OCI-LY3 (cell line): ENCODE data around the gene DDX25.
A peak's percentile ranks its signal among the peaks of the same experiment; 100 is the strongest.

Experiments used
- H2AFZ ChIP-seq: fragments of 200-600, 300-600 bp; shearing (Covaris generic); 2 replicates; pipeline ENCODE4 v1.6.0; 2014; ENCODE audit warnings: antibody characterized with exemption, low read depth, low read length
- H3K27ac ChIP-seq: fragments of 200-600, 300-600 bp; sonication (generic); 2 replicates; pipeline ENCODE4 v1.5.1; 2014; ENCODE audit warnings: mild to moderate bottlenecking, low read length, moderate library complexity, mixed read lengths
- H3K27me3 ChIP-seq: fragments of 200-600, 300-600 bp; sonication (generic); 2 replicates; pipeline ENCODE4 v1.6.1; 2014; ENCODE audit warnings: low read depth, low read length, mixed read lengths
- H3K36me3 ChIP-seq: fragments of 200-600, 300-600 bp; sonication (generic); replicated peaks from 2 replicates; pipeline ENCODE3; 2014; ENCODE audit warnings: low read depth, low read length, mixed read lengths
- H3K4me1 ChIP-seq: fragments of 300-600, 200-600 bp; sonication (generic); 2 replicates; pipeline ENCODE4 v1.6.1; 2014; ENCODE audit warnings: low read length, mixed read lengths
- H3K4me2 ChIP-seq: fragments of 200-600, 300-600 bp; sonication (generic); 2 replicates; pipeline ENCODE4 v1.6.1; 2014; ENCODE audit warnings: low read length, mixed read lengths
- H3K4me3 ChIP-seq: fragments of 300-600, 200-600 bp; sonication (generic); 2 replicates; pipeline ENCODE4 v1.5.1; 2014; ENCODE audit warnings: antibody characterized with exemption, mild to moderate bottlenecking, low read length, moderate library complexity
- H3K79me2 ChIP-seq: fragments of 300-600, 200-600 bp; shearing (Covaris generic); 2 replicates; pipeline ENCODE4 v1.6.1; 2014; ENCODE audit warnings: mild to moderate bottlenecking, low read length, mixed read lengths
- H3K9ac ChIP-seq: fragments of 300-600, 200-600 bp; shearing (Covaris generic); 2 replicates; pipeline ENCODE4 v1.6.0; 2014; ENCODE audit warnings: mild to moderate bottlenecking, low read length, moderate library complexity
- H3K9me3 ChIP-seq: fragments of 200-600, 300-600 bp; shearing (Covaris generic); 2 replicates; pipeline ENCODE4 v1.6.1; 2014; ENCODE audit warnings: low read length, mixed read lengths; ENCODE audit not compliant: insufficient read depth
- H4K20me1 ChIP-seq: fragments of 200-600, 300-600 bp; sonication (generic); 2 replicates; pipeline ENCODE4 v1.6.1; 2016; ENCODE audit warnings: low read length, mixed read lengths; ENCODE audit not compliant: insufficient read depth
- CTCF ChIP-seq: fragments of 200-600, 300-600 bp; sonication (generic); IDR thresholded peaks from 2 replicates; pipeline ENCODE4 v1.5.1; 2014; ENCODE audit warnings: antibody characterized with exemption, low read length, low read depth
- EZH2phosphoT487 ChIP-seq: fragments of 200-600 bp; shearing (Covaris generic); IDR thresholded peaks from 2 replicates; pipeline ENCODE4 v1.6.1; 2018; ENCODE audit warnings: antibody characterized with exemption, mixed run types, low read depth

Gene DDX25

GRCh38 chr11:125871391-125872137 is 32.7 kb upstream of the DDX25 start:
- Histone ChIP-seq H3K9me3 (peaks cover 13% of the 10 kb centered on the region), H3K27ac (peak overlapping the region; percentile 61), H3K36me3 (peaks cover 7% of the 10 kb centered on the region), H3K4me2 (no peak overlapping the region), H3K27me3 (no peaks in the 10 kb centered on the region), H3K4me1 (peaks cover 9% of the 10 kb centered on the region; the same call in 1 of the 2 replicates), H2AFZ (no peak overlapping the region), H3K9ac (no peak overlapping the region), H3K4me3 (no peak overlapping the region), H4K20me1 (no peaks in the 10 kb centered on the region), H3K79me2 (no peaks in the 10 kb centered on the region)
- peak; percentile 17; the same call in 1 of the 2 replicates for TF ChIP-seq CTCF
- TF ChIP-seq EZH2phosphoT487: no peak

GRCh38 chr11:125872138-125872491 is 32.2 kb upstream of the DDX25 start:
- Histone ChIP-seq H3K79me2 (no peaks in the 10 kb centered on the region), H3K4me2 (no peak overlapping the region), H3K27me3 (no peaks in the 10 kb centered on the region), H3K9ac (no peak overlapping the region), H3K9me3 (peaks cover 13% of the 10 kb centered on the region), H3K4me3 (no peak overlapping the region), H3K27ac (peak overlapping the region; percentile 61), H3K36me3 (peaks cover 7% of the 10 kb centered on the region), H2AFZ (no peak overlapping the region), H4K20me1 (no peaks in the 10 kb centered on the region), H3K4me1 (peaks cover 9% of the 10 kb centered on the region; the same call in 1 of the 2 replicates)
- TF ChIP-seq CTCF: no peak
- TF ChIP-seq EZH2phosphoT487: no peak

GRCh38 chr11:125873881-125874555 is 30.3 kb upstream of the DDX25 start:
- TF ChIP-seq EZH2phosphoT487 (no peak), CTCF (no peak)
- H3K79me2 ChIP-seq: no peaks in the 10 kb centered on the region
- no peaks in the 10 kb centered on the region for H4K20me1 ChIP-seq
- H3K9me3 ChIP-seq: peaks cover 13% of the 10 kb centered on the region
- H3K27me3 ChIP-seq: no peaks in the 10 kb centered on the region
- no peak overlapping the region for H3K9ac ChIP-seq
- no peak overlapping the region for H3K4me2 ChIP-seq
- no peak overlapping the region for H3K27ac ChIP-seq
- peaks cover 16% of the 10 kb centered on the region for H3K4me1 ChIP-seq
- no peak overlapping the region for H3K4me3 ChIP-seq
- no peak overlapping the region for H2AFZ ChIP-seq
- H3K36me3 ChIP-seq: peaks cover 7% of the 10 kb centered on the region

GRCh38 chr11:125874556-125875124 is 29.7 kb upstream of the DDX25 start:
- H4K20me1 ChIP-seq: no peaks in the 10 kb centered on the region
- H3K36me3 ChIP-seq: peaks cover 7% of the 10 kb centered on the region
- no peak for TF ChIP-seq EZH2phosphoT487
- peak; percentile 78 for TF ChIP-seq CTCF
- no peak overlapping the region for H2AFZ ChIP-seq
- H3K4me2 ChIP-seq: no peak overlapping the region
- H3K4me1 ChIP-seq: peaks cover 16% of the 10 kb centered on the region
- H3K27me3 ChIP-seq: no peaks in the 10 kb centered on the region
- no peak overlapping the region for H3K4me3 ChIP-seq
- no peak overlapping the region for H3K27ac ChIP-seq
- no peaks in the 10 kb centered on the region for H3K79me2 ChIP-seq
- peaks cover 13% of the 10 kb centered on the region for H3K9me3 ChIP-seq
- no peak overlapping the region for H3K9ac ChIP-seq
